PC-3 (cell line): ENCODE measurements around the gene ZNF593OS. TPM values are rescaled to one million over a fixed set of nuclear protein-coding genes. Genes with fewer than 3 reads are reported as not detected.
A peak's percentile ranks its signal among the peaks of the same experiment; 100 is the strongest.

Source experiments
- ATAC-seq: fragments of 200-7000 bp; cut with Tn5 transposase; 2 replicates; pipeline ENCODE4 v1.9.1; 2020; ENCODE audit warnings: mild to moderate bottlenecking, moderate library complexity
- BruUV-seq: library from RNA; stranded (reverse); fragments of 400-500 nt; replicated peaks from 2 replicates; lab custom pipeline; 2021; lab: Mats Ljungman, UMichigan
- CTCF ChIA-PET: fragments of 300-600 bp; sonication (Branson Sonifier 250); formaldehyde crosslinking; loops from one replicate; lab custom pipeline; 2022; ENCODE audit warnings: antibody characterized with exemption; lab: Charles Lee
- POLR2A ChIA-PET: fragments of 300-600 bp; sonication (Branson Sonifier 250); formaldehyde crosslinking; loops from one replicate; lab custom pipeline; 2022; ENCODE audit warnings: antibody characterized with exemption; ENCODE audit not compliant: unreplicated experiment; lab: Charles Lee
- DNase-seq: peaks from one replicate; pipeline ENCODE4 v3.0.0-alpha.2; 2015
- H2AFZ ChIP-seq: fragments of 300-600 bp; sonication (generic); 2 replicates; pipeline ENCODE4 v1.6.0; 2016; ENCODE audit warnings: antibody characterized with exemption, low read length
- H3F3A ChIP-seq: fragments of 300-600 bp; sonication (generic); one replicate; pipeline ENCODE4 v1.6.0; 2017; ENCODE audit warnings: antibody characterized with exemption, low read length, control low read depth, mild to moderate bottlenecking; ENCODE audit not compliant: unreplicated experiment
- H3K27ac ChIP-seq: fragments of 300-600 bp; sonication (generic); 2 replicates; pipeline ENCODE4 v1.5.1; 2016; ENCODE audit warnings: mild to moderate bottlenecking, low read length
- H3K27me3 ChIP-seq: fragments of 300-600 bp; sonication (generic); 2 replicates; pipeline ENCODE4 v1.6.1; 2016; ENCODE audit warnings: low read length, mixed read lengths
- H3K36me3 ChIP-seq: fragments of 300-600 bp; sonication (generic); 2 replicates; pipeline ENCODE4 v1.6.1; 2016; ENCODE audit warnings: low read depth, mixed run types, low read length, mixed read lengths
- H3K4me1 ChIP-seq: fragments of 300-600 bp; sonication (generic); 2 replicates; pipeline ENCODE4 v1.5.1; 2016; ENCODE audit warnings: low read length; ENCODE audit not compliant: insufficient read depth
- H3K4me2 ChIP-seq: fragments of 300-600 bp; sonication (generic); 2 replicates; pipeline ENCODE4 v1.6.0; 2016; ENCODE audit warnings: low read length
- H3K4me3 ChIP-seq: fragments of 300-600 bp; sonication (generic); 2 replicates; pipeline ENCODE4 v1.5.1; 2016; ENCODE audit warnings: mild to moderate bottlenecking, low read length, mixed read lengths
- H3K79me2 ChIP-seq: fragments of 300-600 bp; sonication (generic); 2 replicates; pipeline ENCODE4 v1.6.1; 2017; ENCODE audit warnings: low read length, mixed read lengths
- H3K9ac ChIP-seq: fragments of 300-600 bp; sonication (generic); 2 replicates; pipeline ENCODE4 v1.6.0; 2016; ENCODE audit warnings: mild to moderate bottlenecking, low read length
- H3K9me2 ChIP-seq: fragments of 300-600 bp; sonication (generic); replicated peaks from 2 replicates; pipeline ENCODE4 v1.6.1; 2016; ENCODE audit warnings: mixed run types, low read length, mixed read lengths
- H3K9me3 ChIP-seq: fragments of 300-600 bp; sonication (generic); 2 replicates; pipeline ENCODE4 v1.6.1; 2016; ENCODE audit warnings: low read length, mixed read lengths
- H4K20me1 ChIP-seq: fragments of 300-600 bp; sonication (generic); 2 replicates; pipeline ENCODE4 v1.6.1; 2016; ENCODE audit warnings: low read length, mixed read lengths
- EZH2 ChIP-seq: fragments of 300-600 bp; sonication (generic); IDR thresholded peaks from one replicate; pipeline ENCODE4 v1.6.1; 2017; ENCODE audit warnings: antibody characterized with exemption, mild to moderate bottlenecking, low read length; ENCODE audit not compliant: unreplicated experiment
- EZH2phosphoT487 ChIP-seq: fragments of 300-600 bp; sonication (generic); IDR thresholded peaks from 2 replicates; pipeline ENCODE4 v1.6.1; 2018; ENCODE audit warnings: mild to moderate bottlenecking, antibody characterized with exemption, low read length, borderline replicate concordance
- intact Hi-C: fragments of 100-400 bp; cut with micrococcal nuclease; formaldehyde crosslinking; loops from 2 replicates; pipeline ENCODE4 v1.9.0; 2023
- total RNA-seq: library from RNA; depleted of rRNA; stranded (reverse); fragments of >200 nt; gene quantifications from 2 replicates; pipeline ENCODE4 v1.2.3, GENCODE V29; 2014
- TF ChIP-seq, protein P1 (sequence below): fragments of 300-600 bp; sonication (generic); conservative IDR thresholded peaks from 2 replicates; pipeline ENCODE4 v1.5.1; 2017; ENCODE audit warnings: antibody characterized with exemption, low read depth, mild to moderate bottlenecking, low read length

Gene ZNF593OS
- total RNA-seq, 1 experiment from 2014 or later: not detected

DNA sequence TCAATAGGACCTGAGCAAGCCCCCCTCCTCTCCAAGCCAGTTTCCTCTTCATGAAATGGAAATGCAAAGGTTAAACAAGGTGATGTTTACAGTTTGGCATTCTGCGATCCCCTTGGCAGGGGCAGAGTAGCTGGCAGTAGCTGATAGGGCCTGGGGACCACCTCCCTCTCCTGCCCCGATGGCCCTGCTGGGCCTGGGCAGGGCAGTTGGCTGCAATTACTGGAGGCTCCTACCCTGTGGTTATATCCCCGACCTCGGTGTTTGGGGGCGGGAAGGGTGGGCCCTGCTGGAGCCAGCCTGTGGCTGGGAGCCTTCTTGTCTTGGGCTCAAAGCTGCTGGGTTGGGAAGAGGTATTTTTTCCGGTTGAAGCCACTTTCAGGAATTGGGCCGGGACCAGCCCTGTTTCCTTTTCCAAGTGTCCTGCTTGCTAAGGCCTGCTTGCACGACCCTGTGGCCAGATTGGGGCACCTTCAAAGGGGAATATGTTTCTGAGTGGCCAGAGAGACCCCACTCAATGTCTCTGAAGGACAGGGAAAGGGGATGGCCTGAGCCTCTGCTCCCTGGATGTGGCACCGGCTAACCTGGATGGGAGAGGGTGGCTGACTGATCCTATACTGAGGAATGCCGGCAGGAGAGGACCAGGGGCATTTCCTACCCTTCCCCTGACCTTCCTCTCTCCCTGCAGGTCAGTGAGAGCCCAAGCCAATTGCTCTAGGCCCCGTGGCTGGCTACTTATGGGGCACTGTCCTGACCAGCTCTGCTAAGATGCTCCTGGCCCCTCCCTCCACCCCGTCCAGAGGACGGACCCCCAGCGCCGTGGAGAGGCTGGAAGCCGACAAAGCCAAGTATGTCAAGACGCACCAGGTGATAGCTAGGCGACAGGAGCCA is 10.9 kb downstream of the ZNF593OS start:
- Histone ChIP-seq H3K4me1 (peaks cover 9% of the 10 kb centered on the region), H3K4me3 (peak overlapping the region; percentile 74; the same call in 1 of the 2 replicates), H3K27ac (no peak overlapping the region), H3K9ac (no peak overlapping the region), H3K9me3 (no peaks in the 10 kb centered on the region), H2AFZ (peak overlapping the region; percentile 95; the same call in 1 of the 2 replicates), H3K79me2 (no peaks in the 10 kb centered on the region), H4K20me1 (no peaks in the 10 kb centered on the region), H3K27me3 (no peaks in the 10 kb centered on the region), H3K9me2 (no peaks in the 10 kb centered on the region), H3K4me2 (peak overlapping the region; percentile 98; the same call in 1 of the 2 replicates), H3K36me3 (no peaks in the 10 kb centered on the region), H3F3A (no peaks in the 10 kb centered on the region)
- ChIA-PET CTCF (no interaction called here), POLR2A (no interaction called here)
- no TSS peak for BruUV-seq
- ATAC-seq (no peak), DNase-seq (no peak)
- intact Hi-C loops: loop anchor here (5.0 kb wide), 1 partner anchor 53 kb away; no protein-coding TSS in a partner anchor
- TF ChIP-seq, protein P1, sequence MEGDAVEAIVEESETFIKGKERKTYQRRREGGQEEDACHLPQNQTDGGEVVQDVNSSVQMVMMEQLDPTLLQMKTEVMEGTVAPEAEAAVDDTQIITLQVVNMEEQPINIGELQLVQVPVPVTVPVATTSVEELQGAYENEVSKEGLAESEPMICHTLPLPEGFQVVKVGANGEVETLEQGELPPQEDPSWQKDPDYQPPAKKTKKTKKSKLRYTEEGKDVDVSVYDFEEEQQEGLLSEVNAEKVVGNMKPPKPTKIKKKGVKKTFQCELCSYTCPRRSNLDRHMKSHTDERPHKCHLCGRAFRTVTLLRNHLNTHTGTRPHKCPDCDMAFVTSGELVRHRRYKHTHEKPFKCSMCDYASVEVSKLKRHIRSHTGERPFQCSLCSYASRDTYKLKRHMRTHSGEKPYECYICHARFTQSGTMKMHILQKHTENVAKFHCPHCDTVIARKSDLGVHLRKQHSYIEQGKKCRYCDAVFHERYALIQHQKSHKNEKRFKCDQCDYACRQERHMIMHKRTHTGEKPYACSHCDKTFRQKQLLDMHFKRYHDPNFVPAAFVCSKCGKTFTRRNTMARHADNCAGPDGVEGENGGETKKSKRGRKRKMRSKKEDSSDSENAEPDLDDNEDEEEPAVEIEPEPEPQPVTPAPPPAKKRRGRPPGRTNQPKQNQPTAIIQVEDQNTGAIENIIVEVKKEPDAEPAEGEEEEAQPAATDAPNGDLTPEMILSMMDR: no peak
- TF ChIP-seq EZH2 (no peak), EZH2phosphoT487 (no peak)

DNA sequence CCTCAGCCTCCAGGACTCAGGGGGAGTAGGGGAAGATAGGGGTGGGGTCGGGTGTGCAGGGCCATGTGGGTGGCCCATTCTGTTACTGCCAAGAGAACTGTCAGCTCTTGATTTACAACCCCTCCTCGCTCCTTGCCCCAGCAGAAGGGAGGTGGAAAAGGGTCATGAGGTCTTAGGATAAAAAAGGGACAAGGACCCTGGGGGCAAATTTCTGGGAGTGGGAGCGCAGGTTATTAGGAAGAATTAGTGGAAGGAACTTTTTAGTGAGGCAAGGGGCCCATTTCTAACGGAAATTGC is 11.9 kb downstream of the ZNF593OS start:
- no peak overlapping the region for H3K4me3 ChIP-seq
- H3K27me3 ChIP-seq: no peaks in the 10 kb centered on the region
- no peak overlapping the region for H3K4me2 ChIP-seq
- no peaks in the 10 kb centered on the region for H3K9me2 ChIP-seq
- H3K9me3 ChIP-seq: no peaks in the 10 kb centered on the region
- TF ChIP-seq, protein P1: no peak
- no peak for TF ChIP-seq EZH2
- TF ChIP-seq EZH2phosphoT487: no peak
- no peak overlapping the region for H2AFZ ChIP-seq
- intact Hi-C loops: loop anchor here (5.0 kb wide), 1 partner anchor 52 kb away; no protein-coding TSS in a partner anchor
- H3K9ac ChIP-seq: no peak overlapping the region
- H3K36me3 ChIP-seq: no peaks in the 10 kb centered on the region
- ATAC-seq: no peak
- no TSS peak for BruUV-seq
- no peak for DNase-seq
- no peaks in the 10 kb centered on the region for H3F3A ChIP-seq
- peaks cover 9% of the 10 kb centered on the region for H3K4me1 ChIP-seq
- ChIA-PET POLR2A (no interaction called here), CTCF (no interaction called here)
- H4K20me1 ChIP-seq: no peaks in the 10 kb centered on the region
- H3K79me2 ChIP-seq: no peaks in the 10 kb centered on the region
- no peak overlapping the region for H3K27ac ChIP-seq
